ENCODE data around the gene CFAP68.
"Not testable (repeated sequence)": the region's sequence is repeated elsewhere in the genome, so short reads cannot be mapped to it uniquely, and the experiment has no call there.

Gene CFAP68

GRCh38 chr11:111918390-111919256 lies 39.3 kb downstream of the CFAP68 start, which contains the start of gene C11orf52:
C11orf52 (plus strand) TSS chr11:111918913; CDS start chr11:111918973, 60 bp downstream.
- no peak for DNase-seq

GRCh38 chr11:111920908-111921307 lies 41.6 kb downstream of the CFAP68 start:
- no peak for DNase-seq

- DNase-seq = no peak
Measured at GRCh38 chr11:111921541-111922230, 42.3 kb downstream of the CFAP68 start.

- DNase-seq = no peak
Measured at GRCh38 chr11:111922803-111923202, 43.5 kb downstream of the CFAP68 start.

- no peak for DNase-seq
Measured at GRCh38 chr11:111923351-111923788, 44.0 kb downstream of the CFAP68 start.

- DNase-seq = no peak
Measured at GRCh38 chr11:111923951-111924350, 44.6 kb downstream of the CFAP68 start.

GRCh38 chr11:111925953-111926352 lies 46.6 kb downstream of the CFAP68 start:
- no peak for DNase-seq

- peak; percentile 98 for DNase-seq
Measured at GRCh38 chr11:111926505-111927391, 47.4 kb downstream of the CFAP68 start.

GRCh38 chr11:111930472-111930871 lies 51.1 kb downstream of the CFAP68 start:
- no peak for DNase-seq

GRCh38 chr11:111932611-111932950 lies 53.2 kb downstream of the CFAP68 start:
- DNase-seq = no peak

- not testable (repeated sequence) for DNase-seq
Measured at GRCh38 chr11:111933176-111933575, 53.8 kb downstream of the CFAP68 start.

GRCh38 chr11:111933872-111934271 lies 54.5 kb downstream of the CFAP68 start:
- DNase-seq = no peak

GRCh38 chr11:111934306-111934705 lies 55.0 kb downstream of the CFAP68 start:
- DNase-seq = no peak

Data from NCI-H446 treated with DMSO at 0.1 percent for 48 hours (cell line).